ENCODE data around the gene NCAM2. TPM values are rescaled to one million over a fixed set of nuclear protein-coding genes. Genes with fewer than 3 reads are reported as not detected.
"Not testable (repeated sequence)": the region's sequence is repeated elsewhere in the genome, so short reads cannot be mapped to it uniquely, and the experiment has no call there.

NCAM2 gene
- total RNA-seq, 1 donor from 2014 or later: 0.53 TPM

GRCh38 chr21:21097466-21097865 is 99.3 kb downstream of the NCAM2 start:
- ATAC-seq (no peak), DNase-seq (ENCODE audit: low spot score) (no peak)

GRCh38 chr21:21101911-21102310 is 103.7 kb downstream of the NCAM2 start:
- ATAC-seq (no peak), DNase-seq (ENCODE audit: low spot score) (no peak)

GRCh38 chr21:21102896-21103295 is 104.7 kb downstream of the NCAM2 start:
- ATAC-seq: no peak
- DNase-seq (ENCODE audit: low spot score): no peak

GRCh38 chr21:21103692-21104091 is 105.5 kb downstream of the NCAM2 start:
- DNase-seq (ENCODE audit: low spot score): no peak
- no peak for ATAC-seq

- DNase-seq (ENCODE audit: low spot score) (no peak), ATAC-seq (no peak)
Observed at GRCh38 chr21:21109736-21110135, 111.5 kb downstream of the NCAM2 start.

GRCh38 chr21:21111309-21111920 is 113.2 kb downstream of the NCAM2 start:
- no peak for ATAC-seq

GRCh38 chr21:21114461-21114860 is 116.3 kb downstream of the NCAM2 start:
- ATAC-seq: no peak
- no peak for DNase-seq (ENCODE audit: low spot score)

More at GRCh38 chr21:21111309-21111920, 113.2 kb downstream of the NCAM2 start:
- no peak for DNase-seq (ENCODE audit: low spot score)

- ATAC-seq: no peak
- DNase-seq (ENCODE audit: low spot score): no peak
Observed at GRCh38 chr21:21119091-21119490, 120.9 kb downstream of the NCAM2 start.

- DNase-seq (ENCODE audit: low spot score) (no peak), ATAC-seq (no peak)
Observed at GRCh38 chr21:21122680-21123079, 124.5 kb downstream of the NCAM2 start.

- ATAC-seq: no peak
- DNase-seq (ENCODE audit: low spot score): no peak
Observed at GRCh38 chr21:21132390-21132789, 134.2 kb downstream of the NCAM2 start.

GRCh38 chr21:21137986-21138385 is 139.8 kb downstream of the NCAM2 start:
- DNase-seq (ENCODE audit: low spot score) (no peak), ATAC-seq (no peak)

- ATAC-seq (no peak), DNase-seq (ENCODE audit: low spot score) (no peak)
Observed at GRCh38 chr21:21146587-21147373, 148.6 kb downstream of the NCAM2 start.

- DNase-seq (ENCODE audit: low spot score): no peak
- no peak for ATAC-seq
Observed at GRCh38 chr21:21147374-21147745, 149.2 kb downstream of the NCAM2 start.

GRCh38 chr21:21148009-21148408 is 149.8 kb downstream of the NCAM2 start:
- DNase-seq (ENCODE audit: low spot score) (no peak), ATAC-seq (no peak)

GRCh38 chr21:21148514-21148913 is 150.3 kb downstream of the NCAM2 start:
- DNase-seq (ENCODE audit: low spot score) (no peak), ATAC-seq (no peak)

GRCh38 chr21:21149445-21149844 is 151.2 kb downstream of the NCAM2 start:
- not testable (repeated sequence) for ATAC-seq

GRCh38 chr21:21151231-21151630 is 153.0 kb downstream of the NCAM2 start:
- no peak for ATAC-seq

More at GRCh38 chr21:21149445-21149844, 151.2 kb downstream of the NCAM2 start:
- not testable (repeated sequence) for DNase-seq (ENCODE audit: low spot score)

GRCh38 chr21:21156397-21156796 is 158.2 kb downstream of the NCAM2 start:
- ATAC-seq: no peak
- DNase-seq (ENCODE audit: low spot score): no peak

More at GRCh38 chr21:21151231-21151630, 153.0 kb downstream of the NCAM2 start:
- no peak for DNase-seq (ENCODE audit: low spot score)

GRCh38 chr21:21156957-21157356 is 158.7 kb downstream of the NCAM2 start:
- ATAC-seq (no peak), DNase-seq (ENCODE audit: low spot score) (no peak)

GRCh38 chr21:21158376-21158918 is 160.2 kb downstream of the NCAM2 start:
- DNase-seq (ENCODE audit: low spot score) (no peak), ATAC-seq (no peak)

GRCh38 chr21:21159253-21159899 is 161.2 kb downstream of the NCAM2 start:
- ATAC-seq: no peak
- DNase-seq (ENCODE audit: low spot score): no peak

- DNase-seq (ENCODE audit: low spot score) (no peak), ATAC-seq (no peak)
Observed at GRCh38 chr21:21162786-21163185, 164.6 kb downstream of the NCAM2 start.

Data from left lobe of liver (tissue), 2 donors.